ENCODE data around the gene VIP.
"Not testable (repeated sequence)": the region's sequence is repeated elsewhere in the genome, so short reads cannot be mapped to it uniquely, and the experiment has no call there.

The VIP gene

DNA sequence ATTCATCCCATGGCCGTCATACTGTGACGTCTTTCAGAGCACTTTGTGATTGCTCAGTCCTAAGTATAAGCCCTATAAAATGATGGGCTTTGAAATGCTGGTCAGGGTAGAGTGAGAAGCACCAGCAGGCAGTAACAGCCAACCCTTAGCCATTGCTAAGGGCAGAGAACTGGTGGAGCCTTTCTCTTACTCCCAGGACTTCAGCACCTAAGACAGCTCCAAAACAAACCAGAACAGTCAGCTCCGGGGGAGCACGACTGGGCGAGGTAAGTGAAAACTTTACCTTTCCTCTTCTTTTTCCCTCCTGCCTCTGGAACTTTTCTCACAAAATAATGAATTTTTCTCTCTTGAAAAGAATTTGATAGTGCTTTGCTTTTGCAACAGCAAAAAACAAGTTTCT lies at the start of gene VIP:
Gene VIP, plus strand, starts transcription at position 104 of the 400 bp plus-strand sequence. CDS start 1,381 bp downstream, outside the sequence.
- no peak for DNase-seq
- TF ChIP-seq, protein P1, sequence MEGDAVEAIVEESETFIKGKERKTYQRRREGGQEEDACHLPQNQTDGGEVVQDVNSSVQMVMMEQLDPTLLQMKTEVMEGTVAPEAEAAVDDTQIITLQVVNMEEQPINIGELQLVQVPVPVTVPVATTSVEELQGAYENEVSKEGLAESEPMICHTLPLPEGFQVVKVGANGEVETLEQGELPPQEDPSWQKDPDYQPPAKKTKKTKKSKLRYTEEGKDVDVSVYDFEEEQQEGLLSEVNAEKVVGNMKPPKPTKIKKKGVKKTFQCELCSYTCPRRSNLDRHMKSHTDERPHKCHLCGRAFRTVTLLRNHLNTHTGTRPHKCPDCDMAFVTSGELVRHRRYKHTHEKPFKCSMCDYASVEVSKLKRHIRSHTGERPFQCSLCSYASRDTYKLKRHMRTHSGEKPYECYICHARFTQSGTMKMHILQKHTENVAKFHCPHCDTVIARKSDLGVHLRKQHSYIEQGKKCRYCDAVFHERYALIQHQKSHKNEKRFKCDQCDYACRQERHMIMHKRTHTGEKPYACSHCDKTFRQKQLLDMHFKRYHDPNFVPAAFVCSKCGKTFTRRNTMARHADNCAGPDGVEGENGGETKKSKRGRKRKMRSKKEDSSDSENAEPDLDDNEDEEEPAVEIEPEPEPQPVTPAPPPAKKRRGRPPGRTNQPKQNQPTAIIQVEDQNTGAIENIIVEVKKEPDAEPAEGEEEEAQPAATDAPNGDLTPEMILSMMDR (IDR thresholded peaks at IDR 0.05): no peak
- intact Hi-C loops (cut with DNase I; ENCODE audit: low total_unique reads): no loop called here
- Histone ChIP-seq H3K36me3 (no peaks in the 10 kb centered on the region), H3K4me3 (no peak within 1 kb of the TSS), H3K27ac (no peak within 1 kb of the TSS), H3K27me3 (no peaks in the 10 kb centered on the region), H3K4me1 (no peaks in the 10 kb centered on the region), H3K9me3 (no peaks in the 10 kb centered on the region)

DNA sequence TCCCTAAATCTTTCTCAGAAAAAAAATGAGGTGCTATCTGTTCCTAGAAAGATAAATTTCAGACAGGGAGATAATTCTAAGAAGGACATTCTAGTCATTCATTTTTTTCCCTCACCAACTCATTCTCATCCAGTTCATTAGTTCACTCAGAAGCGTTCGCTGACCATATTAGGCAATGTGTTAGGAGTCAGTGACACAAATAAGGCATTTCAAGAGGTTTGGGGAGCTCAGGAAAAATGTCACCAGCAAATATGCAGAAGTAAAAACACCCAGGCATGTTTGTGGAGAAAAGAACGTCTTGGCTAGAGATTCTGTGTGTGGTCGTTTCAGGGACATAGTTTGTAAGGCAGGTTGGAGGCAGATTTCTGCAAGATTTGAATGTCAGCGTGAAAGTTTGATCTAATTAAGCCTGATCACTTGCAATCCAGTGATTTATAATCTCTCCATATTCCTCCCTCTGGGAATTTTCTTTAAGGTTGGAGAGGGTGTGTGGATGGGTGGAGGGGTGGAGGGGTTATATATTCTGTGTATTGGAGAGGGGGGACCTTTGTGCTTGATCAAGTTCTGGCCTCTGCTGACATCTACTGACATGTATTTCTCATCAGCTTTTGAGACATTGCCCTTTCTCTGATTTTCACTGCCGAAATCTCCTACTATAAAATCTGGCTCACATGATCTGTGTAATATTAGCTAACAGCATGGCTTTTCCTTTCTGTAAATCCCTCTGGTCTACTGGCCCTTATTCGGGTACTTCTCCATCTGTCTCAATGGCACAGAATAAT lies 49.3 kb upstream of the VIP start:
- TF ChIP-seq, protein P1 (IDR thresholded peaks at IDR 0.05): no peak
- DNase-seq: no peak
- no peak overlapping the region for H3K4me3 ChIP-seq
- intact Hi-C loops (cut with DNase I; ENCODE audit: low total_unique reads): no loop called here
- no peaks in the 10 kb centered on the region for H3K27me3 ChIP-seq
- H3K27ac ChIP-seq: no peak overlapping the region
- no peaks in the 10 kb centered on the region for H3K9me3 ChIP-seq
- H3K36me3 ChIP-seq: no peaks in the 10 kb centered on the region
- no peaks in the 10 kb centered on the region for H3K4me1 ChIP-seq

DNA sequence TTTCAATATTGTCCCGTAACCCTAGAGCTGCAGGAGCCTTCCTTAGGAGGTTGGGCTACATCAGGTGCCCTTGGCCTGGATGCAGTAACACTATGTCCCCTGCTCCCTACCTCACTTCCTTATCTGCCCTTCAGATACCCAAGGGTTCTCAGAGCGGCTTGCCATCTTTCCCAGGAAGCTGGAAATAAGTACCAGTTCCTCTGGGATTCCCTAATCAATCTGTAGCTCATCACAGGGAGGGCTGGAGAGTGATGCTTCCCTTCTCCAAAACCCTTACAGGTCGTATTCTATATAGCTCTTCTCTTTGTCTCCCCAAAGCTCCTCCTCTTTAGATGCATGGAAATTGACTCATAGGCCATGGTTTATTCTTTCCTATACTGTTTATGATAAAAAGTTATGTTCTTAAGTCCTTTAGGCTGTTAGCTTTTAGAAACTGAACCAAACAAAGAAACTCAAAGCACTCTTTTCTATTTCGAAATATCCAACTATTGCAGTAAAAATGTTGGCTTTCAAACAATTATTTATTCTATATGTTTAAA lies 48.7 kb upstream of the VIP start:
- no peak overlapping the region for H3K4me3 ChIP-seq
- no peak overlapping the region for H3K27ac ChIP-seq

DNA sequence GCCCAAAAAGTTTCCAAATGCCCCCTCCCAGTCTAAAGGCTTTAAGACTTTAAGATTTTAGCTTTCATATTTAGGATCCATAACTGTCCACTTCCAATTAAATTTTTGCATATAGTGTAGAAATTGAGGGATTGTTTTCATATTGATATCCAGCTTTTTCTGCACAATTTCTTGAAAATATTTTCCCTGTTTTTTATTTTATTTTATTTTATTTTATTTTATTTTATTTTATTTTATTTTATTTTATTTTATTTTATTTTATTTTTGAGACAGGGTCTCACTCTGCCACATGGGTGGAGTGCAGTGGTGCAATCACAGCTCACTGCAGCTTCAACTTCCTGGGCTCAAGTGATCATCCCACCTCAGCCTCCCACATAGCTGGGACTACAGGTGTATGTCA lies 46.8 kb upstream of the VIP start:
- DNase-seq: not testable (repeated sequence)

More for the DNA sequence above, 48.7 kb upstream of the VIP start:
- TF ChIP-seq, protein P1 (IDR thresholded peaks at IDR 0.05): no peak
- H3K27me3 ChIP-seq: no peaks in the 10 kb centered on the region
- H3K36me3 ChIP-seq: no peaks in the 10 kb centered on the region
- intact Hi-C loops (cut with DNase I; ENCODE audit: low total_unique reads): no loop called here
- DNase-seq: no peak
- H3K9me3 ChIP-seq: no peaks in the 10 kb centered on the region
- H3K4me1 ChIP-seq: no peaks in the 10 kb centered on the region

DNA sequence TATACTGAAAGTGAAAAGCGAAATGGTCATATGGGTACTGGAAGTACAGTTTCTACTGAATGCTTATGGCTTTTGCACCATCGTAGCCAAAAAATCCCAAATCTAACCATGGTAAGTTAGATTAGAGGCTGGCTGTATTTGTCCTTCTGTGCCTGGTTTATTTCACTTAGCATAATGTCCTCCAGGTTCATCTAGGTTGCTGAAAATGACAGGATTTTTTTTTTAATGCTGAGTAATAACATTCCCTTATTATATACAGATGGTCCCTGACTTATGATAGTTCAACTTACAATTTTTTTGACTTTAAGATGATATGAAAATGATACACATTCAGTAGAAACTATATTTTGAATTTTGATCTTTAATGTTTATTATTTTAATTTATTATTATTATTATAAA lies 45.3 kb upstream of the VIP start:
- Histone ChIP-seq H3K9me3 (peaks cover 0 to 9% (median 0%) of the 10 kb centered on the region in 3 donors), H3K4me1 (no peaks in the 10 kb centered on the region), H3K4me3 (no peak overlapping the region), H3K27ac (no peak overlapping the region), H3K27me3 (no peaks in the 10 kb centered on the region), H3K36me3 (no peaks in the 10 kb centered on the region)
- intact Hi-C loops (cut with DNase I; ENCODE audit: low total_unique reads): no loop called here
- TF ChIP-seq, protein P1 (IDR thresholded peaks at IDR 0.05): no peak
- DNase-seq: no peak

More for the DNA sequence above, 46.8 kb upstream of the VIP start:
- H3K27ac ChIP-seq; H3K27me3 ChIP-seq; H3K4me3 ChIP-seq; intact Hi-C loops (cut with DNase I; ENCODE audit: low total_unique reads); H3K9me3 ChIP-seq; H3K4me1 ChIP-seq; H3K36me3 ChIP-seq: not testable (repeated sequence)

DNA sequence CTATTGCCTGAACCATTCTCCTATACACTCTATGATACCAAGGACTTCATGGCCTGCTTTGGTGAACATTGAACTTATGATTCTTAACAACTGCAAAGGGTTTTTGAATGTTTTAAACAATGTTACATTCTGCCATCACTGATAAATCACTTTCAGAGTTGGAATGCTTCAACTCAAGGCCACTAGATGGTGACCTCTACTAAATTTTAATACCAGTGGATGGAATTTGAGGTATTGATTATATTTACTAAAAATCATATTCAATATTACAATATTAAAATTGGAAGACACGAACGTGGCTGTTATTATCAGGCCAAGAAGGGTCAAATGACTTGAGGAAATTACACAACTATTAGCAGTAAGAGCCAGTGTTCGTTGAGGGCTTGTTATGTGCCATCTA lies 34.3 kb upstream of the VIP start:
- intact Hi-C loops (cut with DNase I; ENCODE audit: low total_unique reads): no loop called here
- Histone ChIP-seq H3K36me3 (no peaks in the 10 kb centered on the region), H3K27me3 (no peaks in the 10 kb centered on the region), H3K4me1 (no peaks in the 10 kb centered on the region), H3K4me3 (no peak overlapping the region), H3K27ac (no peak overlapping the region), H3K9me3 (peaks cover 0 to 12% (median 7%) of the 10 kb centered on the region in 3 donors)
- TF ChIP-seq, protein P1 (IDR thresholded peaks at IDR 0.05): no peak
- DNase-seq: no peak

All from tibial artery (tissue), 4 donors.